ENCODE measurements around the gene MAJIN.

DNA sequence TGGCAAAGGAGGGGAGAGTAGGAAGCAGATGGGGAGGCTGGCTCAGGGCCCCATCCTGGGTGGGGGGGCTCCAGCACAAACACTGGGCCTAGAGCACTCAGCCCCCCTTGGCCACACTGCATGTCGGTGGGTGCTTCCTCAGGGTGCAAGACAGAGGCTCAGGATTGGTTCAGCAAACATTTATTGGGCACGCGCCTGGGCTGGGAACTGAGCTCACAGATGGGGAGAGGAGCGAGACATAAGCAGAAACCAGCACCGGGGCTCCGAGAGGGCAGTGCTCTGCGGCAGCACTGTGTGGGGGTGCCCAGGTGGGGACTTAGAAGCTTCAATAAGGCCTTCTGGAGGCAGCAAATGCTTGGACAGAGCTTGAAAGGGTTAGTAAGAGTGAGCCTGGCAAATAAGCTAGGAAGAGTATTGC is 81.4 kb downstream of the MAJIN start:
- no peak for TF ChIP-seq POLR2A (IDR thresholded peaks at IDR 0.05)
- TF ChIP-seq, protein P1, sequence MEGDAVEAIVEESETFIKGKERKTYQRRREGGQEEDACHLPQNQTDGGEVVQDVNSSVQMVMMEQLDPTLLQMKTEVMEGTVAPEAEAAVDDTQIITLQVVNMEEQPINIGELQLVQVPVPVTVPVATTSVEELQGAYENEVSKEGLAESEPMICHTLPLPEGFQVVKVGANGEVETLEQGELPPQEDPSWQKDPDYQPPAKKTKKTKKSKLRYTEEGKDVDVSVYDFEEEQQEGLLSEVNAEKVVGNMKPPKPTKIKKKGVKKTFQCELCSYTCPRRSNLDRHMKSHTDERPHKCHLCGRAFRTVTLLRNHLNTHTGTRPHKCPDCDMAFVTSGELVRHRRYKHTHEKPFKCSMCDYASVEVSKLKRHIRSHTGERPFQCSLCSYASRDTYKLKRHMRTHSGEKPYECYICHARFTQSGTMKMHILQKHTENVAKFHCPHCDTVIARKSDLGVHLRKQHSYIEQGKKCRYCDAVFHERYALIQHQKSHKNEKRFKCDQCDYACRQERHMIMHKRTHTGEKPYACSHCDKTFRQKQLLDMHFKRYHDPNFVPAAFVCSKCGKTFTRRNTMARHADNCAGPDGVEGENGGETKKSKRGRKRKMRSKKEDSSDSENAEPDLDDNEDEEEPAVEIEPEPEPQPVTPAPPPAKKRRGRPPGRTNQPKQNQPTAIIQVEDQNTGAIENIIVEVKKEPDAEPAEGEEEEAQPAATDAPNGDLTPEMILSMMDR (IDR thresholded peaks at IDR 0.05): no peak
